HG03439 (cell line): Measurements from ENCODE around the gene ATP6V0B.

ENCODE experiments used
- ATAC-seq: cut with Tn5 transposase; IDR thresholded peaks from one replicate; pipeline ENCODE4 v1.9.1; 2021; ENCODE audit warnings: mild to moderate bottlenecking, moderate library complexity; ENCODE audit not compliant: unreplicated experiment

ATP6V0B gene

DNA sequence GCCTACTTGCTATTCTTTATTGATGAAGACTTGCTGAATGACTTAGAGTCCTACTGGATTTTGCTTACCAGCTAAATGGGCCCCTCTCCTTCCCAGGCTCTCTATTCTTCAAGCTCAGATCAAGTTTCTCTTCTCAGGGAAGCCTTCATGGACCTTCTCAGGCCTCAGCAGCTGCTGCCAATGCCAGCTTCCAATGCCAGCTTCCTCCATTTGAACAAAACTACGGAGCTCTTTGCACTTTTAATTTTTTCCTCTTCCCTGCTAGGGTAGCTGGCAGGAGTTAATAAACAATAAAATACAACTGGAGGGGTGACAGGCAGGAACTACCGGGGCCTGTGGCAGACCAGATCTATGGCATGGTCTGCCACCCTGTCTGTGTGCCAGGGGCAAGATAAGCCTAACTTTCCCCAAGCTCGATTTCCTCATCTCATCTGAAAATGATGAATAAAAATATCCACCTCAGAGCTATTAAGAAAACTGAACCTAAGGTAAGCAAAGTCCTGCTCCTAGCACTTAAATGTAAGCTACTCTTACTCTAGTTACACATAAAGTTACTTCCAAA, 29.0 kb upstream of the ATP6V0B start:
- ATAC-seq, result no peak

DNA sequence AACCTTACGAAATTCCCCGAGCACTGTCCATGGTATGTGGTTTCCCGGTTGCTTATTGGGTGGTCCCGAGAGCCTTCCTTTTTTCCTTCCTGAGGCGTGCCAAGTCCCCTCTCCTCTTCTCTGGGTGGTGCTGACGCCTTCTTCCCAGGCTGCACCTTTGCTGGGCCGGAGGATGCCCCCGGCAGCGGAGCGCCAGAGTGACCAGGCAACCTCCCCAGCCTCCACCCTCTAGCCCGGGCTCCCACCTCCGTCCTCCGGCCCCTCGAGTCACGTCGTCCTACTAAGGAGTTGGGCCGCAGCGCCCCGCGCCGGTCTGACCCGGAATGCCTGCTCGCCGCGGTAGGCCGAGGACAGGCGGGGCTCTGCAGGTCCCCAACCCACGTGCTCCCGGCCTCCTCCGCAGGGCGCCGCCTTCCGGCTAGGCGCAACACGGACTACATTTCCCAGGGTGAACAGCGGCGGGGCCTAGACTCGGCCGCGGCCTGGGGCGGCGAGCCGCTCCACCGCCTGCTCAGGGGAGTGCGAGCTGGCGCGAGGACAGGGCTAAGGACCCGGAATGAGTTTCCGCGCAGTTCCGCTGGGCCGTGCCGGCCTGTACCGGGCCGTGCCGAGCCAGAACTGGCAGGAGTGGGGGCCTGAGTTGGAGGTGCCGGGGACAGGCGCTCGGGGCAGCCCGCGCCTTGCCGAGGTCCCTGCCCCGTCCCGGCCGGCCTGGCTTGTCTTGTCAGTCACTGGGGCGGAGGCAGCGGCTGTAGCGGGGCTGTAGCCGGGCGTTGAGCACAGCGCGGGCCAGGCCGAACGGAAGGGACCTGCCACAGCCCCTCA, 28.3 kb upstream of the ATP6V0B start, which contains the start of gene IPO13:
Gene IPO13 (plus strand): TSS at position 715 of the 825 bp plus-strand sequence. CDS start 651 bp downstream, outside the sequence.
- ATAC-seq, result peak; percentile 94

DNA sequence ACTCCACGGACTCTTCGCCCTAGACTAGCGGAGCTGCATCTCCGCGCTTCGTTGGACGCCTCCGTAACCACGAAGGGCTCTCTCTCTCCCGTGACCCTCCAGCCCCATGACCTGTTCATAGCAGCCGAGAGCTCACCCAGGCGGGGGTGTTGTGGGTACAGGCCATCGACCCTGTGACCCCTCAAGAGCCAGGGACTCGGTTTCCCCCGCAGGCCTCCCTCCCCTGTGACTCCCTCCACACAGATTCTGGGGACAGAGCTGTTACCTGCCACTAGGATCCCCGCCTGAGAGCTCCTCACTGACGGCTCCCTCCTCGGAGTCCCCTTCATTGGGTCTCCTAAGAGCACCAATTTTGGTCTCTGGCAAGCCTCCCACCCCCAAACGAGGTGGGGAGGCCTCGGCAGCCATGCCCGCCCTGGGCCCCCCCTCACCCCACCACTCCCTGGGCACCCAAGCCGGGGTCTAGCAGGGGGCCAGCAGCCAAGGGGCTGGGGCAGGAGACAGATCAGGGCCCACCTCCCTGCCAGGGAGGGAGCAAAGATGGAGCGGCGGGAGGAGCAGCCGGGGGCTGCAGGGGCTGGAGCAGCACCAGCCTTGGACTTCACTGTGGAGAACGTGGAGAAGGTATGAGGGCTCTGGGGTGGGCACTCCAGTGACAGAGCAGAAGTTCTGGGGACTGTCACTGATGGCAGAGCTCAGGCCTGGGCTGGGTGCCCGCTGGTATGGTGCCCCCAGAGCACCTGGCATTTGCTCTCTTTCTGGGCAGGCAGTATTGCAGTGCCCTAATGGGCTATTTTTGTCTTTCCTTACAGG, 27.5 kb upstream of the ATP6V0B start:
- no peak for ATAC-seq

DNA sequence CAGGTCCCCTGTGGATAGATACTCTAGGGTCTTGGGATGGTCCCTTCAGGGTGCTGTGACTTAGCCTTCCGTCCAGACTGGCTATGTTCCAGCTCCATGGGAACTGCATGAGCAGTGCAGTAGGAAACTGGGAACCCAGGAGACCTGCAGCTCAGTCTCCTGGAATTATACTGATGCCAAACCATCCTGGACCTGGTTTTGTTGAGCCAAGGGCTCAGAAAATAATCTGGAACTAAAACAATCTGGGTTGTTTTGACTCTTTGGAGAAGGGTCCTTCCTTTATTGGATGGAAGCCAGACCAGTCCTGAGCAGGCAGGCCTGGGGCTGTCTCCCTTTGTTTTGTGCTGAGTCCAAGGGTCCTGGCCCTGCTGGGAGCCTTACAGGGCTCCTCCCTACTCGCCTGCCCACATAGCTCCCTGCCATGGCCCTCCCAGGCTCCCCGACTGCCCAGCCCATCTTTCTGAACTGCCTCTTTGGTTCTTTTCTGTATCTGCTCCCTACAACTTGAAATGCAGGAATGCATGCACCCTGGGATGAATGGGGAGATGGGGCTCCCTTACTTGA, 26.8 kb upstream of the ATP6V0B start:
- no peak for ATAC-seq

DNA sequence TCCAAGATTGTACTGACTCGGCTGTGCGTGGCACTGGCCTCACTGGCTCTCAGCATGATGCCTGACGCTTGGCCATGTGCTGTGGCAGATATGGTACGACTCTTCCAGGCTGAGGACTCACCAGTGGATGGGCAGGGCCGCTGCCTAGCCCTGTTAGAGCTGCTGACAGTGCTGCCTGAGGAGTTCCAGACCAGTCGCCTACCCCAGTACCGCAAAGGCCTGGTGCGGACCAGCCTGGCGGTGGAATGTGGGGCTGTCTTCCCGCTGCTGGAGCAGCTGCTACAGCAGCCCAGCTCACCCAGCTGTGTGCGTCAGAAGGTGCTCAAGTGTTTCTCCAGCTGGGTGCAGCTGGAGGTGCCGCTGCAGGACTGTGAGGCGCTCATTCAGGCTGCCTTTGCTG, 25.1 kb upstream of the ATP6V0B start:
- ATAC-seq, result no peak

DNA sequence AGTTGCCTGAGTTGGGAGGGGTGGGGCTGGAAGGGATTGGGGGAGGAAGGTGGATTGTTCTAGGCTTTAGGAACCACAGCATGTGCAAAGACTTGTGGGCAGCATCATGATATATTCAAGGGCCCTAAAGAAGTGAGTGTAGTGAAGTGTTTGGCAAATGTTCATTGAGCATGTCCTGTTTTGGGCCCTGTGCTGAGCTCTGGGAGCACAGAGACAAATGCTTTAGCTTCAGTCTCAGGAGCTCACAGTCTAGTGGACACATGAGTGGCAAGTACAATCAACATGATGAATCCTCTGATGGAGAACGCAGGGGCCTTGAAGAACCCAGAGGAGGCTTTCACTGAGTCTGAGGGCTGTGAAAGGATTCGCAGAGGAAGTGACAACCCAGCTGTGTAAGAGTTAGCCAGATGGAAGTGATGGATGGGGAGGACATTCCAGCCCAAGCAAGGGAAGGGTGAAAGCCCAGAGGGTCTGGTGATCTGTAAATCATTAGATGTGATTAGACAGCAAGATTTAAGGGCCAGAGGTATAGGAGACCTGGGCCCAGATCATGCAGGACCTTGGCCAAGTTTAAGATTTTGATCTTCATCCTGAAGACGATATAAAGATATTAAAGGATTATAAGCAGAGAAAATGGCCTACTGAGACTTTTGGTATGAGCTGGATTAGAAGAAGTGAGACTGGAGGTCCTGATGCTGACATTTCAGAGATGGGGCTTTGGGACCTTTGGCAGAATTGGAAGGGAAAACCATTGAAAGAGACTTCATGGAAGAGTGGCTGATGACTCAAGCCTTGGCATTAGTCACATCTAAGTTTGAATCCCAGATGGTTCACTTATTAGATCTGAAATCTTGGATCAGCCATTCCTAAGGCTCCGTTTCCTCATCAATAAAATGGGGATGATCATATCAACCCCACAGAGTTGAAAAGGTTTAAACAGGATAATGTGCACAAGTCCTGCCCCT, 23.5 kb upstream of the ATP6V0B start:
- ATAC-seq, result no peak

DNA sequence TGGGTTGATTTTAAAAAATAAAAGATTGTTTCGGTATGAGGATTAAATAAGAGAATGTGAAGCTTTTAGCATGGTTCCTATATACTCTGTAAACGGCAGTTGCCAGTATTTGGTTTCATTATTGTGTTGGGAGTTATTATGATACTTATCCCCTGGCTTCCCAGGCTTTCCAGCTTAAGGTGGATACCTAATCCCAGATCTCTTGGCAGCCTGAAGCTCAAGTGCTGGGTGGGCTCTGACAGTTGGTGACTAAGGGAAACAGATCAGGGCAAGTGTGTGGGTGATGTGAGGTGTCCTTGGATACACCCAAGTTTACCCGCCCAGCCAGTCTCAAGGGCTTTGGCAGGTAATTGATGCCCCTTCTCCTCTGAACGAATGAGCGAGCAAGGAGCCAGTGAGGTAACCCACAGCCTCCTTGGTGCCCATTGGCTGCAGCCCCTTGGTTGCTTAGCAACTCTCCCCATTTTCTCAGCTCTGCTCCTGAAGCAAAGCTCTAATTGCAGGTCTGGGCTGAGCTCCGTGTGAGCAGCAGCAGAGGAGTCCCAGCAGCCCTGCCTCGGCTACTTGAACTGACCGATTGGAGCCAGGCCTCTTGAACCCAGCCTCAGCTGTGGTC, 21.9 kb upstream of the ATP6V0B start:
- ATAC-seq, result no peak

DNA sequence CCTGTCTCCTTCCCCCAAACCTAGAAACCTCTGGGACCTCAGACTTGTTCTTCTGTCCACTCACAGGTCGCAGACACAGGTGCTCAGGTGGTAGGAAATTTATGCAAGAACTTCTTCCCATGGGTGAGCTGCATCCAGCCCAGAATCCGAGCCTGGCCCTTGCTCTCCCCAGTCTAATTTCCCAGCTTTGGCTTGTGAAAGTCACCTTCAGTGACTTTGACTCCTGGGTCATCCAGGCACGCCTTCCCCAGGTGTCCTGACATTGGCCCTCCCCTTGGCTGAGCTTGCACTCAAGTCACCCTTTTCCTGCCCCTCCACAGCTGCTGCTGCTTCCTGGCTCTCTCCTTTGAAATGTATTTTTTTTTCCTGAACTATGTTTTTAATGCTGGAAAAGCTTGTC, 21.4 kb upstream of the ATP6V0B start:
- ATAC-seq, result no peak

DNA sequence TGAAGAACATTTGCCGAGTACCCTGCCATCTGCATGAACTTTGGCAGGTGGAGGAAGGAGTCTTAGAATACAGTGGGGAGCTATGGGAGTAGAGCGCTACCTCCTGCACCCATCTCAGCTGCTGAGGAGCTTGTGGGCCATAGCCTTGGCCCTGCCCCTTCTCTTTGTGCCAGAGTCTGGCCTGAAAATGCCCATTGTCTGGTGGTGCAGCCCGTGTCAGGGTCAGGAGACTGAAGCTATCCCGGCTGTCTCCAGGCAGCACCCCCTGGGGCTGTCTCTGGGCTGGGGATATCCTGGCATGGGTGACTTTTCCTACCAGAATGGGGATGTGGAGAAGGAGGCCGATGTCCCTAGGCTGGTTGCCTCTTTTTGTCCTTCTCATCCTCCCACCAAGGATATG, 20.7 kb upstream of the ATP6V0B start:
- ATAC-seq, result no peak

DNA sequence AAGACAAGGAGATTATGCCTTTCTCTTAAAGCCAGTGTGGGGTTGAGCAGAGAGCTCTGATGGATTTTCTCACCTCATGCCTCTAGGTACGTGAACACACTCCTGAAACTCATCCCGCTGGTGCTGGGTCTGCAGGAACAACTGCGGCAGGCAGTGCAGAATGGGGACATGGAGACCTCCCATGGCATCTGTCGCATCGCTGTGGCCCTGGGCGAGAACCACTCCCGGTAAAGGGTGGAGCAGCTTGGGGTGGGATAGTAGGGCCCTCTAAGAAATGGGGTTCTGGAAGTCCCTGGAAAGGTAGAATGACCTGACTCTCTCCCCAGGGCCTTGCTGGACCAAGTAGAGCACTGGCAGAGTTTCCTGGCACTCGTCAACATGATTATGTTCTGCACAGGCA, 18.5 kb upstream of the ATP6V0B start:
- no peak for ATAC-seq

DNA sequence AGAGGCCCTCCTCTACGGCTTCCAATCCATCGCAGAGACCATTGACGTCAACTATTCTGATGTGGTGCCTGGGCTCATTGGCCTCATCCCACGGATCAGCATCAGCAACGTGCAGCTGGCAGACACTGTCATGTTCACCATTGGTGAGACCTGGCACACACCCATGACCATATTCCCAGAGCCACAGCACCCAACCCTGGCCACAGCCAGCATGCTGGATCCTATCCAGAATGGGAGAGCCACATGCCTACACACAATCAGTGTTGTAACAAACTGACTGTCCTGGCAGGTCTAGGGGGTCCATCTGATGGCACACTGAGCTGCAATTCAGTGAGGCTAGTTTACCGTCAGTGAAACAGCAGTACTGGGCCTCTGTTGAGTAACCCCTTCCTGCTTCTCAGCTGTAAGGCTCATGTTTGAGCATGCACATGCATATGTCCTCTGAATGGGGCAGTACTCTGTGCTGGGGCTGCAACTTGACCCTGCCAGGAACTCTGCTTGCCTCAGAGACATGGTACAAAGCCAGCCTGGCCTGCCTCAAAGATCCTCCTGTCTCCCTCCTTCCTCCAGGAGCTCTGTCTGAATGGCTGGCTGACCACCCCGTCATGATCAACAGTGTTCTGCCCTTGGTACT, 17.2 kb upstream of the ATP6V0B start:
- no peak for ATAC-seq

DNA sequence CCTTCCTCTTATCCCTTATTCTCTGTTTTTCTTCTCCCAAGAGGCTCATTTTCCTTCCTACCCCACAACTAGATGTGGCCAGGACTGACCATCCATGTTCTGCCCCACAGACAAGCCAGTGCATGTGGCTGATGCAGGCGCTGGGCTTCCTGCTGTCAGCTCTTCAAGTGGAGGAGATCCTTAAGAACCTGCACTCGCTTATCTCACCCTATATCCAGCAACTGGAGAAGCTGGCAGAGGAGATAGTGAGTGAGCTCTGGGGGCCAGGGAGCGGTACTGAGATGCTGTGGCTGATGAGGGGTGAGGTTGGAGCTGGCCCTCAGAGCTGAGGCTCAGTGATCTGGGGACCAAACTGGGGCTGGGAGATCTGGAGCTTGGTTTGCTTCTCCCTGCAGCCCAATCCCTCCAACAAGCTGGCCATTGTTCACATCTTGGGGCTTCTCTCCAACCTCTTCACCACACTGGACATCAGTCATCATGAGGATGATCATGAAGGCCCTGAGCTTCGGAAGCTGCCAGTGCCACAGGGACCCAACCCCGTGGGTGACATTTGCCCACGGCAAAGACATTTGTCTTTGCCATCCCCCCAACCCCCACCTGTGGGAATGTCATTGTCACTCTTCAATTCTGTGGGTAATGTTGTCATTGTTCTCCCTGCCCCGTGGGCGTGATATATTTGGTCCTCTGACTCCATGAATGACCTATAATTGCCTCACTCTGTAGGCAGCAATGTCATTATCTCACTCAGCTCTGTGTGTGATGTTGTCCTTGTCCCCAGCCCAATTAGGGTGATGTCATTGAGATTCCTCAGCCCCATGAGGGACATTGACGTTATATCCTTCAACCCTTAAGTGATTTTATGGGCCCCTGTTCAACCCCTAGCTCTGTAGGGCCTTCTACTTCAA, 16.2 kb upstream of the ATP6V0B start:
- no peak for ATAC-seq

DNA sequence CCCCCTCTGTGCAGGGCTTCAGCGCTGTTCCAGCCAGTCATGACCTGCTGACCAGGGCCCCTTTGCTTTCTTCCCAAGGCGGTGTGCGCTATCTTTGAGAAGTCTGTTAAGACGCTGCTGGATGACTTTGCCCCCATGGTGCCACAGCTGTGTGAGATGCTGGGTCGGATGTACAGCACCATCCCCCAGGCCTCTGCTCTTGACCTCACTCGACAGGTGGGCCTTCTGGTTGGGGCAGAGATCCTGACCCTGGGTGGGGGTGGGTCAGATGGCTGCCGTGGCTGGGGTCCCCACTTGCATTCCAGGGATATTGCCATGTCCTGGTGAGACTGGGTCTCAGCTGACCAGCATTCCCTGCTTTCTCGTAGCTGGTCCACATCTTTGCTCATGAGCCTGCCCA, 14.0 kb upstream of the ATP6V0B start:
- no peak for ATAC-seq

DNA sequence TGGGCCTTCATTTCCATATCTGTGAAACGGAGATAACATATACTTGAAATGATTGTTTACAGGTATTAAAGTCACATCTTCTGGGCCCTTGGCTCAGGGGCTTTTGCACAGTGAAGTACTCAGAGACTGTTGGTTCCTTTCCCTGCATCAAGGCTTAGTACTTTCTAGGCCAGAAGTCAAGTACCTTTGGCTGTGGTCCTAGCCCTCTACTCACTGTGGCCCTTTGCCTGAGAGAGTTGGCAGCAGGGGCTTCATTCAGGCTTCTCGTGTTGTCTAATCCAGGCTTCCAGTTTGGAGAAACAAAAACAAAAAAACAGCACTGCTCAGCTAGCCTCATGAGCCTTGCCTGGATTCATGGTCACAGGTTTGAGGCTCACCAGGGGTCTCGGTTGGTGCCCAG, 13.1 kb upstream of the ATP6V0B start:
- no peak for ATAC-seq

DNA sequence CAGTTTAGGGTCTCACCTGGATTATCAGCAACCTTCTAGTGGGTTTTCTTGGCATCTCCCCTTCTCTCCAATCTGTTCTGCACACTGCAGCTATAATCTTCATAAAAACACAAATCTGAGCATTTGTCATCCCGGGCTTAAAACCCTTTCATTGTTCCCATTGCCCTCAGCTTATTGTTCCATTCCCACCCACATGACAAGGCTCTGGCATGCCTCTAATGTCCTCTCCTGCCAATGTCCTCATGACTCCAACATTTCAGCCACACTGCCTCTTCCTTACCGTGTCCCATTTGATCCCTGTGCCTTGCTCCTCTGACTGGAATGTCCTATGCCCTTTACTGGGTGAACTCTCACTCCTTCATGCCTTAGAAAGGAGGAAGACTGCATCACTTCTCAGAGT, 12.4 kb upstream of the ATP6V0B start:
- no peak for ATAC-seq

DNA sequence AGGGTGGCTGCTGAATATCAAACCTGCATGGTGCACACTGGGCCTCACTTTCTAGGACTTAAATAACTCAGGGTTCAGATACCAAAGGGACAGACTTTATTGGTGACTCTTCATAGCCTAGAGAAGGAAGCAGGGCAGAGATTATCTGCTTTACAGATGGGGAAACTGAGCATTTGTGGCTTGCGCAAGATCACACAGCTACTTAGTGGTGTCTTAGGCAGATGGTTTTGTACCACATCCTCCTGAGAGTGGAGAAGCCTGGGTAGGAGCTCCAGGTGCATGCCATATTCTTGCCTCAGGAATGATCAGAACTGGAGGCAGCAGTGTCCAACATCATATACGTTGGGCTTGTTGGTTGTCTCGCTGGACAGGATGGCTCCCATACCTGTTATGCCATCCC, 11.8 kb upstream of the ATP6V0B start:
- no peak for ATAC-seq

DNA sequence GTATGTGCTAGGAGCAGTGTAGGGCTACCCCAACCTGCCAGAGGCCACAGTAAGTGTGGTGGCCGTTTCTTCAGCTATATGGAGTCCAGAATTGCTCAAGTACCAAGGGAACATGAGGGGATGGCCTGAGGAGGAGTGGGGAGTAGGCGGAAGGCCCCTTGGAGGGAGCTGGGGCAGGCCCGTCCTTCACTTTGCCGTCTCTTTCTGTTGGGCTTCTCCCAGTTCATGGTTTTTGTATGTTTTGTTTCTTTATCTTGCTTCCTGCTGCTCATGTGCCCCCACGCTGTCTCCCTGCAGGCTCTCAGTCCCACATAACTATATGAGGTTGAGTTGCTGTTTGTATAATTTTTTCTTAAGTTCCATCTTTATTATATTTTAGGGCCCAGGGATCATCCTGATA, 10.9 kb upstream of the ATP6V0B start:
- no peak for ATAC-seq

DNA sequence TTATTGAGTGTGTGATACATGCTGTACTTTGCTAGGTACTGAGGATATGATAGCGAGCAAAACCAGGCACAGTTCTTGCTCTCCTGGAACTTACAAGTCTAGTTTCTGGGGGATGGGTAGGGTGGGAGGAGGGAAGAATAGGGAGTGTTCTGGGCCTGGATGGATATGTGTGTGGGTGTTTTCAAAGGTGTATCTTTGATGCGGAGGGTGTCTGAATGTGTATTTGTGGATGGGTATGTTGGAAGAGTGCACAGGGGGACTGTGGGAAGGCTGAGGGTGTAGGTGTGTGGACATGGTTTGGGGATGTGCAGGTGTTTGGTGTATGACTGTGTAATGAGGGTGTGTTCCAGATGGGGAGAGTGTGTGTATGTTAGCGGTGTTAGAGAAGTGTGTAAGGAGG, 9.4 kb upstream of the ATP6V0B start:
- no peak for ATAC-seq
